ENCODE measurements around the gene SPOCD1. TPM values are rescaled to one million over a fixed set of nuclear protein-coding genes. Genes with fewer than 3 reads are reported as not detected.

Gene SPOCD1
- total RNA-seq, 4 donors from 2014 or later: 0.82 to 42.7 (median 4.5) TPM

- TF ChIP-seq CTCF (IDR thresholded peaks at IDR 0.05; ENCODE audit: low read depth): no peak
These were observed 26.4 kb downstream of the SPOCD1 start for GRCh38 chr1:31789259-31790065.

DNA sequence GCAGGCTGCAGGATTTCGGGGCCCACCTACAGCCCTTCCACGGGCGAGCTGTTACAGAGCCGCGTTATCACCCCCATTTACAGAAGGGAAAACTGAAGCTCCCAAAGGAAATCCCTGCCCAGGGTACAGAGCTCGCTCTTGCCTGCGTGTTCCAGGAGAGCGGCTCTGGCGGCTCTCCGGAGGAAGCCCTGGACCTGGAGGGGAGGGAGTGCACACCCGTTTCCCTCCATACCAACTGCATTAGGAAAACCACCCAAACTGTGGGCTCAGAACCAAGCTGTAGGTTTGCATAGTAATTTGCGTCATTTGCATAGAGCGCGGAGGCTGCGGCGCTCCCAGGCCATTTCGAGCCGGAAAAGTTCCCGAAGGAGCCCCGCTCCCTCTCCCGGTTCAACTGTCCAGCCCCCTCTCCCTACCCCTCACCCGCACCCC lies 27.0 kb downstream of the SPOCD1 start:
- TF ChIP-seq CTCF (IDR thresholded peaks at IDR 0.05; ENCODE audit: low read depth): no peak

GRCh38 chr1:31788138-31788824 lies 27.5 kb downstream of the SPOCD1 start:
- no peak for TF ChIP-seq CTCF (IDR thresholded peaks at IDR 0.05; ENCODE audit: low read depth)

DNA sequence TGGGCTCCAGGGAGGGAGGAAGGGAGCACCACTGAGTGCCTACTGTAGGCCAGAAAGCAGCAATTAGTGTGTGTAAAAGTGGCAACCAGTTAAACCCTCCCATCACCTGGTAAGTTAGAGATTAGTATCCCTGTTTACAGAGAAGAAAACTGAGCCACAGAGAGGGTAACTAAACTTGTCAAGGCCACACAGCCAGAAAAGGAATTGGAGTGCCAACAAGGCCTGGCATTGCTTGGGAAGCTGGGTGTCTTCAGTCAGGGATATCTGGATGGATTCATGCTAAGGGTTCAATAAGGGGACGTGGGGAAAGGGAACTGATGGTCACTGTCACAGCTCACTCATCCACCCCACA lies 28.1 kb downstream of the SPOCD1 start:
- no peak for TF ChIP-seq CTCF (IDR thresholded peaks at IDR 0.05; ENCODE audit: low read depth)

GRCh38 chr1:31787261-31787660 lies 28.6 kb downstream of the SPOCD1 start:
- TF ChIP-seq CTCF (IDR thresholded peaks at IDR 0.05; ENCODE audit: low read depth): no peak

DNA sequence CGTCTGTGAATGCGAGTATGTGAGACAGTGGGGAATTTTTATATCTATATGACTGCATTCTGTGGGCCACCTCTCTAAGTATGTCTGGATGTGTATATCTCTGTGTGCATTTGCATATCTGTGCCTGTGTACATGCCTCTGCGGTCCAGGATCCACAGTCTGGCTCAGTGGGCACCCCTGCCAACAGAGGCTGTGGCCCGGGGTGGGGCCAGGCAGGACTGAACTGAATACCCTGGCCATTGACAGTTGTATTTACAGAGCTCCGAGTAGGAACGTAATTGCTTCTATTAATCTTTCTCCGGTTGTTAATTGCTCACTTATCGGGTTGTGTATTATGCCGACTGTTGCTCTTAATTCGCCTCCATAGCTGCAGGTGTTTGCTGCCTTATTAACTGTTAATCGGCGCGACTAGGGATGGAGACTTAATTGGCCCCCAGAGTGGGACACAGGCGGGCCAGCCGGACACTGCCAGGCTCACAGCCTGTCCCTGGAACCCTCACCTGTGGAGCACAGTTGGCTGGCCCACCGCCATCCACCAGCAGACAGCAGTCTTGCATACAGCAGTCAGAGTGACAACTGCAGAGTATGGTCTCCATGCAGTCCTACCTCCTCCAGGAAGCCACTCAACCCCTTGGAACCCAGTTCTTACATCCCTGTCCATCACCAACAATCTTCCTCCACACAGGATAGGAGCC lies 29.3 kb downstream of the SPOCD1 start:
- TF ChIP-seq CTCF (IDR thresholded peaks at IDR 0.05; ENCODE audit: low read depth): no peak

DNA sequence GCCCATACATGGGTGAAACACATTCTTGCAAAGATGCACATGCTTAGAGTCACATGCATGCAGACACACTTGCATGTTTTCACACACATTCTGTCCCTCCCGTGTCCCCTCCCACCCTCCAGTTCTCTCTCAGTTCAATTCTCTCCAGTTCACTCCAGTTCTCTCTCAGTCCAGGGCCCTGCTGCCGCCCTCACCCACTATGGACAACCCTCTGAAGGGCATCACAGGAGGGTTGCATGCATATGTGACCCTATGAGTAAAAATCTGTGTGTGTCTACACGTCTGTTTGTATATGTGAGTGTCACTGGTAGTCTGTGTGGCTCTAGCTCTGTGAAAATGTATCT lies 29.9 kb downstream of the SPOCD1 start:
- TF ChIP-seq CTCF (IDR thresholded peaks at IDR 0.05; ENCODE audit: low read depth): no peak

All from subcutaneous adipose tissue (tissue), 4 donors.